Adipose tissue (tissue), 3 donors: ENCODE results near the gene TMPRSS9. TPM values are rescaled to one million over a fixed set of nuclear protein-coding genes. Genes with fewer than 3 reads are reported as not detected.

ENCODE experiments used
- H3K27ac ChIP-seq: one replicate; pipeline ENCODE4 v1.5.1; 2013; ENCODE audit warnings: low read depth, low read length
- WGBS, 3 donors: extraction: QIAGEN DNeasy Blood & Tissue Kit; methylation state at CpG; one replicate each; pipeline ENCODE4 v1.1.7; 2013; 5-methylcytosine and 5-hydroxymethylcytosine counted together
- polyA plus RNA-seq, 3 donors: library from polyadenylated mRNA; stranded (reverse); fragments of 200-250 nt; gene quantifications; one replicate each; pipeline ENCODE4 v1.2.3, GENCODE V29; 2013
- donor health status: healthy with polysubstance abuse.
- donor health status: Bipolar disorder and iron deficiency.
- donor health status: healthy.

The TMPRSS9 gene
- polyA plus RNA-seq, 3 donors: 0.09 to 0.75 TPM; not detected in 1

DNA sequence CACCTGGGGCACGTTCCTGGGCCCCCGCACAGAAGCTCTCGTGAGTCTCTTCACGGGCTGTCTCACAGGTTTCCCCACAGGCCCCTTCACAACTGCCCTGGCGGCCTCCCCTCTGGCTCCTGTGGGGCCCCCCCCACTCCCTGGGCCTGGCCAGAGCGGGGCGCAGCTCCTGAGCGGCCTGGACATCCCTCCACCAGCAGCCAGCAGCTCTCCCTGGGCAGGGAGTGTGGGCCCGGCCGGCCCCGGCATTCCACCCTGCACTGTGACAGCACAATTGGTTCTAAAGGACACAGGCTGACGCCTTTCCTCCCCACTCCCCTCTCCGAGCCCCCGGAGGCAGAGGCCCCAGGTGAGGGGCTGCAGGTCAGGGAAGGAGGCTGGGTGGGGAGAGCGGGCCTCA lies 76.9 kb downstream of the TMPRSS9 start:
- 95 to 98% (median 95%) methylated on average over 12 to 15 of the region's 15 CpGs for WGBS, 3 donors
- no peak overlapping the region for H3K27ac ChIP-seq

DNA sequence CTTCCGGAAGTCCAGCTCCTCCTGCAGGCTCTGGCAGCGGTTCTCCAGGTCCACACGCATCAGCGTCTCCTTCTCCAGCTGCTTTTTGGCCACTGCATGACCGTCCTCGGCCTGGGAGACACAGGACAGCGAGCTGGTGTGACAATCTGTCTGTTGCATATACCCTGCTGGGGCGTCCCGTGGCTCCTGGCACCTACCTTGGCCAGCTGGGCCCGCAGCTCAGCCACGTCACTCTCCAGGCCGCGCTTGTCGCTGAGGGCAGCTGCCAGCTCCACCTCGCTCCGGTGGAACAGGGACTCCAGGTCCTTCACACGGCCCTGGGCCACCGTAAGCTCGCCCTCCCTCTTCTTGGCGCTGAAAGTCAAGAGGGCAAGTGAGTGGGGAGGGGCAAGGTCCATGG lies 78.1 kb downstream of the TMPRSS9 start:
- no peak overlapping the region for H3K27ac ChIP-seq
- 94 to 96% (median 94%) methylated on average over 20 of the region's 20 CpGs for WGBS, 3 donors

- no peak overlapping the region for H3K27ac ChIP-seq
- WGBS, 3 donors: 94 to 100% (median 96%) methylated on average over 1 of the region's 1 CpG
These were observed 80.5 kb downstream of the TMPRSS9 start for GRCh38 chr19:2440515-2440914.

GRCh38 chr19:2441096-2441752 lies 81.2 kb downstream of the TMPRSS9 start:
- H3K27ac ChIP-seq: no peak overlapping the region
- 96 to 98% (median 97%) methylated on average over 26 of the region's 26 CpGs for WGBS, 3 donors

- no peak overlapping the region for H3K27ac ChIP-seq
- WGBS, 3 donors: 93 to 94% (median 94%) methylated on average over 19 to 22 of the region's 22 CpGs
These were observed 83.2 kb downstream of the TMPRSS9 start for GRCh38 chr19:2443116-2443784.

DNA sequence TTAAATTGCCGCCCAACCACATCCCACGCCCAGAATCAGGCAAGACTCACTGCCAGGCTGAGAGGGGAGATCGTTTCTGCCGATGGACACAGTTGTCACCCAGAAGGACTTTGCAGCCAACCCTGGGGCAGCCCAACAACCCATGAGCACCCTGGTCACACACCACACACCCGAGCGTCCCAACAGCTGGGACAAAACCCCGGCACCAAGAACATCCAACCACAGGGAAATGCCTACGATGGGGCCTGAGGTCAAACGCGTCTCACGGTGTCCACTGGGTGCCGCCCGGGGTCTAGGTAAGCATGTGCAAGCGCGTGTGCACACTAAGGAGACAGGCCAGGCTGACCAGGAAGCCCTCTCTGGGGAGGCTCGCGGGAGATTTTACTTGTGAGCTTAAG lies 83.7 kb downstream of the TMPRSS9 start:
- WGBS, 3 donors: 91 to 93% (median 92%) methylated on average over 17 of the region's 17 CpGs

GRCh38 chr19:2444251-2445002 lies 84.4 kb downstream of the TMPRSS9 start:
- H3K27ac ChIP-seq: no peak overlapping the region
- 92 to 96% (median 95%) methylated on average over 32 to 34 of the region's 34 CpGs for WGBS, 3 donors

More for the DNA sequence above, 83.7 kb downstream of the TMPRSS9 start:
- no peak overlapping the region for H3K27ac ChIP-seq

DNA sequence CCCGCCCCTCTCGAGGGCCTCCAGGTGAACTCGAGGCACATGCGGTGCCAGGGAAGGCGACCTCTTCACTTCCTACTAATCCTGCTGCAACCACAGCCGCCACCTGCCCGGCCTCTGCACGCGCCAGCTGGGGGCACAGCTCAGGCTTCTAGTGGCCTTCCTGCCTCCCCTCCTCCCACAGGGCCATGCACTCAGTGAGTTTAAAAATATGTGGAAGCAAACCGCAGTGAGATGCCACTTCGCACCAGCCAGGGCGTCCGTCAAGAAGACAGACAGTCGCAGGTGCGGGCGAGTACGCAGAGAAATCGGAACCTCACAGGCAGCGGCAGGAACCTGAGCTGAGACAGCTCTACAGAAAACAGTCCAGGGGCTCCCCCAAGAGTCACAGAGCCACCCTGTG lies 86.3 kb downstream of the TMPRSS9 start:
- 49 to 74% (median 56%) methylated on average over 19 of the region's 19 CpGs for WGBS, 3 donors
- H3K27ac ChIP-seq: no peak overlapping the region

- WGBS, 3 donors: 94 to 97% (median 94%) methylated on average over 11 of the region's 11 CpGs
- no peak overlapping the region for H3K27ac ChIP-seq
These were observed 89.0 kb downstream of the TMPRSS9 start for GRCh38 chr19:2449019-2449418.

- WGBS, 3 donors: 94 to 95% (median 94%) methylated on average over 7 of the region's 7 CpGs
- no peak overlapping the region for H3K27ac ChIP-seq
These were observed 91.1 kb downstream of the TMPRSS9 start for GRCh38 chr19:2451138-2451537.

GRCh38 chr19:2451741-2452140 lies 91.7 kb downstream of the TMPRSS9 start:
- 94 to 96% (median 96%) methylated on average over 18 of the region's 18 CpGs for WGBS, 3 donors
- no peak overlapping the region for H3K27ac ChIP-seq

DNA sequence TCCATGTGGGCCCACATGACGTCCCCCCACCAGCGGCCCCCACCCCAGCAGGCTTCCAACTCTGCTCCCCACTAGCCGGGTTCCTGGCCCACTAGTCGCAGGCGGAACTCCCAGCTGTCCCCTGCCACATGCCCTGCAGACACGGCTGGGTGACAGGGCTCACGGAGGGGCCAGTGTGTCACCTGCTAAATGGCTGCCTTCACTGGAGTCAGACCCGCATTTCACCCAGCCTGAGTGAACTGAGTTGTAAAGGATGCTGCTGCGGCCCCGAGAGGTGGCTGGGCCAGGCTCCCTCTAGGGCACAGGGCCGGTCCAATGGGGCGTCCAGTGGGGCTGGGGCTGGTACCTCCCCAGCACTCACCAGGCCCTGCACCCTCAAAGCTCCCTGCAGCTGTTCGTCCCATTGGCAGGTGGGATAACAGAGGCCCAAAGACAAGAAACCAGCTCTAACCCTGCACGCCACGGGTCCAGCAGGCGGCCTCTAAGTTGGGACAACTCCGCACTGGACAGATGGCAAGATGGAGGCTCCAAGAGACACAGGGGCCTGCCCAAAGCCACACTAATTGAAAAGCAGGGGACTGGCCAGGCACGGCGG lies 93.5 kb downstream of the TMPRSS9 start:
- 91 to 94% (median 92%) methylated on average over 17 to 19 of the region's 19 CpGs for WGBS, 3 donors

DNA sequence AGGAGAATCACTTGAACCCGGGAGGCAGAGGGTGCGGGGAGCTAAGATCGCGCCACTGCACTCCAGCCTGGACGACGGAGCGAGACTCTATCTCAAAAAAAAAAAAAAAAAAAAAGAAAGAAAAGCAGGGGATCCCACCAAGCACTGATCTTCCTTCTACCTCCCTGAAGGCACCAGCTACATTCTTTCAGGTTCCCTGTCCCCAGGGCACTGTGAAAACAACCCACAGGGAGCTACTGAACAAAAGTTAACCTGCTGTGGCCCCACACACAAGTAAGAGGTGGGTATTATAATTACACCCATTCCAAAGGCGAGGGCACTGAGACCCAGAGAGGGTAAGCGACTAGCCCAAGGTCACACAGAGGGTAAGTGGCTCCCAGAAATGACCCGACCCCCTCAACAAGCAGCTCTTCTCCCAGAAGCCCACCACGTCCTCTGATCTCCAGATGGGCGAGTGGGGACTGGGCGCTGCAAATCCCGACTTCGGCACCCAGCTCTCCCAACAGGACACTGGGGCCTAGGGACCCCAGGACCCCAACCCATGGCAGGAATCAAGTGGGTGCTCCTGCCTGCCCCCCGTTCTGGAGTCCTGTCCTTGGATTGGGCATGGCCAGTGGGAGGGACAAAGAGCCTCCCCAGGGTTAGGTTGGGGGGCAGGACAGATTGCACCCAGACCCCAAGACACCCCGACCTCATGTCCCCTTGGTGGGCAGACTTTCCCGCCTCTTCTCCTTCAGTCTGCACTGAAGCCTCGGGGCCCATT lies 94.3 kb downstream of the TMPRSS9 start:
- WGBS, 3 donors: 91 to 94% (median 92%) methylated on average over 18 to 19 of the region's 19 CpGs
- H3K27ac ChIP-seq: no peak overlapping the region

More for the DNA sequence above, 93.5 kb downstream of the TMPRSS9 start:
- H3K27ac ChIP-seq: no peak overlapping the region

- H3K27ac ChIP-seq: no peak overlapping the region
- 70 to 77% (median 71%) methylated on average over 13 to 14 of the region's 14 CpGs for WGBS, 3 donors
These were observed 95.1 kb downstream of the TMPRSS9 start for GRCh38 chr19:2454962-2455850.

GRCh38 chr19:2455851-2456570 lies 95.9 kb downstream of the TMPRSS9 start:
- WGBS, 3 donors: 1 to 2% (median 1%) methylated on average over 56 to 61 of the region's 62 CpGs
- H3K27ac ChIP-seq: no peak overlapping the region

DNA sequence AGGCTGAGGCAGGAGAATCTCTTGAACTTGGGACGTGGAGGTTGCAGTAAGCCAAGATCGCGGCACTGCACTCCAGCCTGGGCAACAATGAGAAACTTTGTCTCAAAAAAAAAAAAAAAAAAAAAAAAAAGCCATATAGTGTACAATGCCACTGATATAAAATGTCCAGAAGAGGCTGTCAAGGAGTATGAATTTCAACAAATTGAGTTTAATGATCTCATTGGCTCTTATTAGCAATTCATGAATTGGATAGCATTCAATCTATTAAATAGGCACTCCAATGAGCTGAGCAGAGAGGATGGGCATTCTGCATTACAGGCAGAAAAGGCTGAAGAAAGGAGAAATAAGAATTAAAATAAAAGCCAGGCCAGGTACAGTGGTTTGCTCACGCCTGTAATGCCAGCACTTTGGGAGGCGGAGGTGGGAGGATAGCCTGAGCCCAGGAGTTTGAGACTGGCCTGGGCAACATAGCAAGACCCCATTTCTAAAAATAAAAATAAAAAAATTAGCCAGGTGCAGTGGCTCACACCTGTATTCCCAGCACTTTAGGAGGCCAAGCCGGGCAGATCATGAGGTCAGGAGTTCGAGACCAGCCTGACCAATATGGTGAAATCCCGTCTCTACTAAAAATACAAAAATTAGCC lies 97.5 kb downstream of the TMPRSS9 start:
- 90 to 93% (median 93%) methylated on average over 8 of the region's 8 CpGs for WGBS, 3 donors
- H3K27ac ChIP-seq: no peak overlapping the region
